Pancreas (tissue), 10 donors: ENCODE measurements around the gene TWF2. TPM values are rescaled to one million over a fixed set of nuclear protein-coding genes. Genes with fewer than 3 reads are reported as not detected.

Source experiments
- ATAC-seq, 4 donors: fragments of 200-7000 bp; cut with Tn5 transposase; one replicate each; pipeline versions ENCODE4 v1.8.0 to v1.9.1; 2020; ENCODE audit warnings: mild to moderate bottlenecking in 4 of 4, moderate library complexity in 4 of 4
- DNase-seq, 6 donors: peaks; one replicate each; pipeline ENCODE4 v3.0.0-alpha.2; 2020
- FAIRE-seq: peaks from 2 replicates; lab custom pipeline; 2012; peaks lifted over from hg19 to GRCh38; lab: Jason Lieb, UNC
- H3K27ac ChIP-seq, 4 donors: fragments of 200-600 bp; sonication (generic); 1 replicate in 3 of 4; 2 replicates in 1 of 4; pipeline versions ENCODE4 v1.5.0 to v1.8.0; 2020
- H3K27me3 ChIP-seq, 4 donors: fragments of 200-600 bp; one replicate each; pipeline ENCODE4 v1.8.0; 2021
- H3K36me3 ChIP-seq, 3 donors: fragments of 200-600 bp; sonication (generic) in 1 of 3; one replicate each; pipeline versions ENCODE4 v1.5.0 to v1.8.0; 2020 to 2021
- H3K4me1 ChIP-seq, 3 donors: fragments of 200-600 bp; one replicate each; pipeline ENCODE4 v1.8.0; 2021
- H3K4me3 ChIP-seq, 4 donors: fragments of 200-600 bp; sonication (generic) in 2 of 4; one replicate each; pipeline versions ENCODE4 v1.5.0 to v1.8.0; 2020 to 2021
- H3K9me3 ChIP-seq, 4 donors: fragments of 200-600 bp; one replicate each; pipeline ENCODE4 v1.8.0; 2021
- WGBS, 2 donors: extraction: QIAGEN DNeasy Blood & Tissue Kit; methylation state at CpG; one replicate each; pipeline ENCODE4 v1.1.7; 2013; 5-methylcytosine and 5-hydroxymethylcytosine counted together
- intact Hi-C, 3 donors: fragments of 100-400 bp; cut with DNase I; formaldehyde crosslinking; loops; one replicate each; pipeline versions ENCODE4 v1.11.1 to v1.14.2; 2022
- polyA plus RNA-seq, 2 donors: library from polyadenylated mRNA; stranded (reverse); fragments of 200-250 nt; gene quantifications; one replicate each; pipeline ENCODE4 v1.2.3, GENCODE V29; 2013
- total RNA-seq, 6 donors: library from RNA; stranded (reverse); fragmentation: NEBNext Ultra II Directional in 4 of 6; extraction: Animal tissue kit (Norgen Biotek cat#: 25700) in 4 of 6; gene quantifications; one replicate each; pipeline versions ENCODE4 v1.2.1 to v1.2.4, GENCODE V29; 2021 to 2023
- TF ChIP-seq, protein P1 (sequence below), 4 donors: fragments of 200-600 bp; sonication (generic) in 3 of 4; IDR thresholded peaks; one replicate each; pipeline versions ENCODE4 v1.5.0 to v1.8.0; 2021; ENCODE audit warnings: antibody characterized with exemption in 4 of 4
- donor health status: healthy with polysubstance abuse.
- donor health status: DM: no; HTN: no; CAD: no; lungs with moderate emphysema.
- donor health status: DM: no; HTN: no; CAD: no.
- donor health status: control.
- donor health status: control.
- donor health status: Bipolar disorder and iron deficiency.
- donor health status: DM: yes; HTN: yes; CAD: no.
- donor health status: DM: no; HTN: no; CAD: no.
- donor health status: DM: no; HTN: no; CAD: no.
- donor health status: DM: yes; HTN: yes; CAD: no.

The TWF2 gene
- total and polyA plus RNA-seq, 8 donors = 8.9 to 26.8 (median 12.3) TPM

DNA sequence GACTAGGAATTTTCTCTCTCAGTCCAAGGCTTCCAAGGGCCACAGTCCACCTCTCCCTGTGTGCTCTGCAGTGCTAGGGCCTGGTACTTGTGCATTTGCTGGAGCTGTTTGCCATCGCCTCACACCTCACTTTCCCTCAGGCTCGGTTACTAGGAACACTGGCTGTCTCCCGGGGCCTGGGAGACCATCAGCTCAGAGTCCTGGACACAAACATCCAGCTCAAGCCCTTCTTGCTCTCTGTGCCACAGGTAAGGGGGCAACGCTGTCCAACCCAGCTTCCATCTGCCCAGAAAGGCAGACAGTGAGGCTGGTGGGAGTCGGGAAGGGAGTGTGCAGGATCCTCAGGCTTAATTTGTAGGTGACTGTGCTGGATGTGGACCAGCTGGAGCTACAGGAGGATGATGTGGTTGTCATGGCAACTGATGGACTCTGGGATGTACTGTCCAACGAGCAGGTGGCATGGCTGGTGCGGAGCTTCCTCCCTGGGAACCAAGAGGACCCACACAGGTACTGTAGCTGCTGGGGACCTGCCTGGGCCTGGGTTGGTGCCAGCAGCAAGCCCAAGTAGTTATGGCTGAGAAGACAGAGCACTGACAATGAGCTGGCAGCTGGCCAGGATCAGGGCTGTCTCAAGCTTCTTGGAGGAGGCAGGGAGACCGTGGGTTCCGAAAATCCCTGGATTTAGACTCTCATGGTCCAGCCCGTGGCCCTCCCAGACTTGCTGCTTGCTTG lies 10.0 kb upstream of the TWF2 start:
- intact Hi-C loops = no loop called here
- TF ChIP-seq, protein P1, sequence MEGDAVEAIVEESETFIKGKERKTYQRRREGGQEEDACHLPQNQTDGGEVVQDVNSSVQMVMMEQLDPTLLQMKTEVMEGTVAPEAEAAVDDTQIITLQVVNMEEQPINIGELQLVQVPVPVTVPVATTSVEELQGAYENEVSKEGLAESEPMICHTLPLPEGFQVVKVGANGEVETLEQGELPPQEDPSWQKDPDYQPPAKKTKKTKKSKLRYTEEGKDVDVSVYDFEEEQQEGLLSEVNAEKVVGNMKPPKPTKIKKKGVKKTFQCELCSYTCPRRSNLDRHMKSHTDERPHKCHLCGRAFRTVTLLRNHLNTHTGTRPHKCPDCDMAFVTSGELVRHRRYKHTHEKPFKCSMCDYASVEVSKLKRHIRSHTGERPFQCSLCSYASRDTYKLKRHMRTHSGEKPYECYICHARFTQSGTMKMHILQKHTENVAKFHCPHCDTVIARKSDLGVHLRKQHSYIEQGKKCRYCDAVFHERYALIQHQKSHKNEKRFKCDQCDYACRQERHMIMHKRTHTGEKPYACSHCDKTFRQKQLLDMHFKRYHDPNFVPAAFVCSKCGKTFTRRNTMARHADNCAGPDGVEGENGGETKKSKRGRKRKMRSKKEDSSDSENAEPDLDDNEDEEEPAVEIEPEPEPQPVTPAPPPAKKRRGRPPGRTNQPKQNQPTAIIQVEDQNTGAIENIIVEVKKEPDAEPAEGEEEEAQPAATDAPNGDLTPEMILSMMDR (IDR thresholded peaks at IDR 0.05) = no peak
- FAIRE-seq (no peak), DNase-seq (peak in 3 of 6 donors; percentile 33 to 86 (median 66)), ATAC-seq (no peak)
- Histone ChIP-seq H3K9me3 (no peaks in the 10 kb centered on the region), H3K4me3 (no peak overlapping the region), H3K4me1 (peaks cover 0 to 3% (median 0%) of the 10 kb centered on the region in 3 donors), H3K27me3 (no peaks in the 10 kb centered on the region), H3K36me3 (peaks cover 0 to 10% (median 3%) of the 10 kb centered on the region in 3 donors), H3K27ac (no peak overlapping the region)
- 73 to 78% methylated on average over 10 of the region's 10 CpGs for WGBS, 2 donors

DNA sequence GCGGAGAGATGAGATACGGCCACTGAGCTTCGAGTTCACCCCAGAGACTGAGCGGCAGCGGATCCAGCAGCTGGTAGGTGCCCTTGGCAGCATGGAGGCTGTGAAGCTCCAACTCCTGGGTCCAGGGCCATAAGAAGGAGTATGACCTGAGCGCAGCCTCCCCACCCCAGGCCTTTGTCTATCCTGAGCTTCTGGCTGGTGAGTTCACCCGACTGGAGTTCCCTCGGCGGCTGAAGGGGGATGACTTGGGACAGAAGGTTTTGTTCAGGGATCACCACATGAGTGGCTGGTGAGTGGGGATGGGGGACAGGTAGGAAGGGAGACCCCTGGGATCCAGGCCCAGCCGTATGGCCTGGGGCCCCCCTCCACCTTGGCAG lies 9.2 kb upstream of the TWF2 start:
- no peak for FAIRE-seq
- Histone ChIP-seq H3K4me1 (peaks cover 0 to 3% (median 0%) of the 10 kb centered on the region in 3 donors), H3K4me3 (no peak overlapping the region), H3K36me3 (peaks cover 0 to 2% (median 0%) of the 10 kb centered on the region in 3 donors), H3K27me3 (no peaks in the 10 kb centered on the region), H3K9me3 (no peaks in the 10 kb centered on the region), H3K27ac (no peak overlapping the region)
- intact Hi-C loops = no loop called here
- DNase-seq = no peak
- WGBS, 2 donors = 92 to 94% methylated on average over 10 of the region's 10 CpGs
- no peak for ATAC-seq
- TF ChIP-seq, protein P1 (IDR thresholded peaks at IDR 0.05) = no peak

DNA sequence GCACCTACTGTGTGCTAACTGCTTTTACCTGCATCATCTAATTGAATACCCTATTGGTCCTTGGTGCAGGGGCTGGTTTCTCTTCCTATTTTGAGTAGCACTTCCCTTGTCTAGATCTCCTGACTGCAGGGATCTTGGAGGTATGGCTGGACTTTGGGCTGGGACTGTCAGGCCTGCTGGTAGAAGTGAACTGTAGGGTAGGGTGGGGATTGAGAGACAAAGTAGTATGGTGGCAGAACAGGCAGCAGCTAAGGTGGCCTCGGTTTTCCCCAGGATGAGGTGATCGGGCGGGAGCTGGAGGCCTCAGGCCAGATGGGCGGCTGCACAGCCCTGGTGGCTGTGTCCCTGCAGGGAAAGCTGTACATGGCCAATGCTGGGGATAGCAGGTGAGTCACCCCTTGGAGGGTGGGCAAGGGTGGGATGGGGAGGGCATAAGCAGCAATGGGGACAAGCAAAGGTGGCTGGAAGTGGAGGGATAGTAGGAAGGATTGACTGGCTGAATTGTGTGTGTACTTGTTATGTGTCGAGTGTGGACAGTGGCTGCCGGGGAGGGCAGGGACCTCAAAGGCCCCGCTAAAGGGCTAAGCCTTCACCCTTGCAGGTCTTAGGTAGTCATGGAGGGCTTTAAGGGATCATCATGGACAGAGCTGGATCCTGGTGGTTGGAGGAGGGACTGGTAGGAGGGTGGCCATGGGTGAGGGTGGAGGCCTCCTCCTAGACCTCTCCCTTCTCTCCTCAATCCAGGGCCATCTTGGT lies 8.6 kb upstream of the TWF2 start:
- intact Hi-C loops = no loop called here
- FAIRE-seq (no peak), DNase-seq (no peak), ATAC-seq (no peak)
- Histone ChIP-seq H3K27me3 (no peaks in the 10 kb centered on the region), H3K4me1 (peaks cover 0 to 3% (median 0%) of the 10 kb centered on the region in 3 donors), H3K36me3 (no peaks in the 10 kb centered on the region), H3K4me3 (no peak overlapping the region), H3K27ac (no peak overlapping the region), H3K9me3 (no peaks in the 10 kb centered on the region)
- WGBS, 2 donors = 92 to 94% methylated on average over 7 of the region's 7 CpGs
- TF ChIP-seq, protein P1 (IDR thresholded peaks at IDR 0.05) = no peak

DNA sequence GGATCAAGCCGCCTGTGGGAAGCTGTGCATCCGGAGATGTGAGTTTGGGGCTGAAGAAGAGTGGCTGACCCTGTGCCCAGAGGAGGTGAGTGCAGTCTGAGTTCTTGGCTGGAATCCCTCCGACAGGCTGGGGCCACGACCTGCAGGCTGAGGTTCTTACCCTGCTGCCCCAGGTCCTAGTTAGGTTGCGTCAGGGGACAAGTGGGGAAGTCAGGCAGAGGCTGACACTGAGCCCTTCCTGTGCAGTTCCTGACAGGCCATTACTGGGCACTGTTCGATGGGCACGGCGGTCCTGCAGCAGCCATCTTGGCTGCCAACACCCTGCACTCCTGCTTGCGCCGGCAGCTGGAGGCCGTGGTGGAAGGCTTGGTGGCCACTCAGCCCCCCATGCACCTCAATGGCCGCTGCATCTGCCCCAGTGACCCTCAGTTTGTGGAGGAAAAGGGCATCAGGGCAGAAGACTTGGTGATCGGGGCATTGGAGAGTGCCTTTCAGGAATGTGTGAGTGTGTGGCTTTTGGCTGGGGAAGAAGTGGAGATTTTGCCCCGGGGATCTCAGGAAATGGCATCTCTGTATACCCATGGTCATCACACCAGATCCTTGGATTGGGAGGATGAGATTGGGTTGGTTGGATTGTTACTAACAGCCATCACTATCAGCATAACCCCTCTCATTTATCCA lies 7.9 kb upstream of the TWF2 start:
- ATAC-seq (peak in 3 of 4 donors; percentile 5 to 14 (median 6)), DNase-seq (peak in 1 of 6 donors; percentile 33), FAIRE-seq (no peak)
- Histone ChIP-seq H3K36me3 (no peaks in the 10 kb centered on the region), H3K4me3 (peak overlapping the region in 1 of 4 donors; percentile 59), H3K9me3 (no peaks in the 10 kb centered on the region), H3K27ac (peak overlapping the region in 3 of 4 donors; percentile 46 to 64 (median 60)), H3K4me1 (peaks cover 0 to 3% (median 0%) of the 10 kb centered on the region in 3 donors), H3K27me3 (no peaks in the 10 kb centered on the region)
- WGBS, 2 donors = 89 to 91% methylated on average over 14 of the region's 14 CpGs
- intact Hi-C loops = no loop called here
- TF ChIP-seq, protein P1 (IDR thresholded peaks at IDR 0.05) = no peak
